ENCODE measurements around the gene LELP1. TPM values are rescaled to one million over a fixed set of nuclear protein-coding genes. Genes with fewer than 3 reads are reported as not detected.

LELP1 gene
- not detected in 2 replicates for total RNA-seq

DNA sequence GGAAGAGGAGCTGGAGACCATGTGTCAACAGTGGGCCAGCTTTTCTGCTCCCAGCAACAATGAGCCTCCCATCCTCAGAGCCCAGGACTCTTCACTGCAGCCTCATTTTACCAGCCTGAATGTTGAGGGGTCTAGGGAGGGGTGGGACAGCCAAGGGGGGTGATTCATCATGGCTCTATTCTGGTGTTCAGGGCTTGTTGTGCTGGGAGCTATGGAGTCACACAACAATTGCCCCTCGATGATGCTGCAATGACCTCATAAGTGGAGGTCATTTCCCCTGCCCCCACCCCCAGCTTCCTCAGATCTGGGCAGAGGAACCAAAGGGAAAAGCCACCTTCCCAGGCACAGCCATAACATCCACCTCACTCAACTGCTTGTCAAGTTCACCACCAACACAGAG is at the start of gene LELP1:
LELP1 (plus strand) TSS at position 301 of the 400 bp plus-strand sequence. CDS start 1,278 bp downstream, outside the sequence.

DNA sequence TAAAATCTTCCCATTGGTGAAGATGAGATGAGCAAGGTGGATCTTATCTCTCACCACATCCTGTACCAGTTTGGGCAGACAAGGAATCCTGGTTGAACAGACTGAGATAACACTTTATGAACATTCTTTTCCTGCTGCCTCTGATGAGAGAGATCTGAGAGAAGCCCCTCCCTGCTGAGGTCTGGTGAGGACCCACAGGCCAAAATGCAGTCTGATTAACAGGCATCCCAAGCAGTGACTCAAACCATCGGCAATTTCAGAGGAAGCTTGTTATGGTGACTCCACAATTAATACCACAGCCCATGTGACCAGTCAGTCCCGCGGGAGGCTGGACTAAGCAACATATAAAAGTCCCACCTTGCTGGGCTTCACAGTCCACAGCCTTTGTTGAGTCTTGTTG is 14.0 kb downstream of the LELP1 start, which contains the start of gene PRR9:
PRR9 (plus strand) TSS at position 373 of the 400 bp plus-strand sequence. CDS start 561 bp downstream, outside the sequence.

Other genes with a start within 250 kb of the LELP1 start
- gene SPRR4, start 232.8 kb upstream of the LELP1 start, total RNA-seq = not detected in 2 replicates
- not detected in 2 replicates for gene SPRR1A, start 219.3 kb upstream of the LELP1 start, total RNA-seq
- gene SPRR3, start 201.7 kb upstream of the LELP1 start, total RNA-seq = not detected in 2 replicates
- not detected in 2 replicates for gene SPRR1B, start 172.2 kb upstream of the LELP1 start, total RNA-seq
- gene SPRR2D, start 162.3 kb upstream of the LELP1 start, total RNA-seq = not detected in 2 replicates
- not detected in 2 replicates for gene SPRR2A, start 145.9 kb upstream of the LELP1 start, total RNA-seq
- not detected in 2 replicates for gene SPRR2B, start 131.8 kb upstream of the LELP1 start, total RNA-seq
- not detected in 2 replicates for gene SPRR2E, start 108.9 kb upstream of the LELP1 start, total RNA-seq
- gene SPRR2F, start 89.9 kb upstream of the LELP1 start, total RNA-seq = not detected in 2 replicates
- gene SPRR2G, start 52.5 kb upstream of the LELP1 start, total RNA-seq = not detected in 2 replicates
- not detected in 2 replicates for gene PRR9, start 14.2 kb downstream of the LELP1 start, total RNA-seq
- gene LORICRIN, start 56.3 kb downstream of the LELP1 start, total RNA-seq = not detected in 2 replicates
- not detected in 2 replicates for gene PGLYRP3, start 109.5 kb downstream of the LELP1 start, total RNA-seq
- gene PGLYRP4, start 145.4 kb downstream of the LELP1 start, total RNA-seq = not detected in 2 replicates
- gene S100A9, start 154.4 kb downstream of the LELP1 start, total RNA-seq = 0.49 TPM in 1 of 2 replicates, not detected in the other
- not detected in 2 replicates for gene S100A12, start 172.2 kb downstream of the LELP1 start, total RNA-seq
- not detected in 2 replicates for gene S100A8, start 187.6 kb downstream of the LELP1 start, total RNA-seq
- gene S100A7A, start 213.1 kb downstream of the LELP1 start, total RNA-seq = not detected in 2 replicates

Data from hair follicle dermal papilla cell (primary cell).